GM21528 (cell line): ENCODE measurements around the gene MTA3.
"Not testable (repeated sequence)": the region's sequence is repeated elsewhere in the genome, so short reads cannot be mapped to it uniquely, and the experiment has no call there.

Source experiments
- ATAC-seq: cut with Tn5 transposase; IDR thresholded peaks from one replicate; pipeline ENCODE4 v1.9.1; 2021; ENCODE audit warnings: mild to moderate bottlenecking, moderate library complexity; ENCODE audit not compliant: unreplicated experiment, low FRiP score

Gene MTA3

DNA sequence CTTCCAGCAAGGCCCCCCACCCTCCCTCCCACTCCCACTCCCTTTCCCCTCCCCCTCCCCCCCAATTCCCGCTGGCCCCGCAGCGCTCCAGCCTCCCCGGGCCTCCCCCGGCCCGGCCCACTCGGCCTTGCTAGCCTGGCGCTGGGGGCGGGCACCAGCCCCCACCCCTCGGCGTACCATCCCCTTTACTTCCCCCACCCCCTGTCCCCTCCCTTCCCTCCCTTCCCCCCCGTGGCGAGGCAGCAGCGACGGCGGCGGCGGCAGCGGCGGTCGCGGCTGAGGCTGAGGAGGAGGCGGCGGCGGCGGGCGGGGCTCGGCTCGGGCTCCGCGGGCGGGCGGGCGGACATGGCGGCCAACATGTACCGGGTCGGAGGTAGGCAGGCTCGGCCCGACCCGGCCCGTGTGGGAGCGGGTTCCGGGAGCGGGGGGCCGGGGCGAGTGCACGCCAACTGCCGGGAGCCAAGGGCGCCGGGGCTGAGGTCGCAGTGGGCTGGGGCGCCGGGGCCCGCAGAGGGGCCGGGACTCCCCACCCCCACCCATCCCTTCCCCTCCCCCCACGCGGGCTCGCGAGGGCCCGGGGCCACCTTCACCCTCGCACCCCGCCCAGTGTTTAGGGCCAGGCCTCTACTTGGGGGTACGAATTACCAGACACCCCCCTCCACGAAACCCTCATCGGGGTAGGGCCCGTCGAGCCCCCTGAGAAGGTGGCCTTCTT is at the start of gene MTA3:
MTA3 (plus strand) TSS at position 232 of the 715 bp plus-strand sequence; CDS start at position 346, 114 bp downstream.
- peak; percentile 42 for ATAC-seq

DNA sequence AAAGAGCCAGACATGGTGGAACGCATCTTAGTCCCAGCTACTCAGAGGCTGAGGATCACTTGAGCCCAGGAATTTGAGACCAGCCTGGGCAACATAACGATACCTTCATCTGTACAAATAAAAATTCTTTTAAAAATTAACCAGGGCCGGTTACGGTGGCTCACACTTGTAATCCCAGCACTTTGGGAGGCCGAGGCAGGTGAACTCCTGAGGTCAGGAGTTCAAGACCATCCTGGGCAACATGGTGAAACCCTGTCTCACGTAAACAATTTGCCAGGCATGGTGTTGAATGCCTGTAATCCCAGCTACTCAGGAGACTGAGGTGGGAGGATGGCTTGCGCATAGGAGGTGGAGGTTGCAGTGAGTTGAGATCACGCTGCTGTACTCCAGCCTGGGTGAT is 48.8 kb upstream of the MTA3 start:
- no peak for ATAC-seq

DNA sequence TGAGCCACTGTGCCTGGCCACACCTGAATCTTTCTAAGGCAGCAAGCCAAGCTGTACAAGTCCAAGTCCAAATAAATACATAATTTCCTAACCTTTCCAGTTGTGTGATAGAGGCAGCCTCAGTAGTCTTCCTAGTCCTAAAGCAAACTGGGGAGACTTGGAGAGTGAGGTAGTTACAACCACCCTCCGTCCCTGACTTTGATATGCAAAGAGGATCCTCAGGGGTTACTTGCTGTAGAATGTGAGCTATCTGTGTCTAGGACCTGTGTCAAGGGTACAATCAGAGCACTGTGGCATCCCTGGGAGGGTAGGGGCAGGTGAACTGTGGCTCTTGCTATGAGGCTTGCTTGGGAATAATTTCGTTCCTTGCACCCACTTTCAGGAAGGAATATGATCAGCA is 46.4 kb upstream of the MTA3 start:
- ATAC-seq, result no peak

DNA sequence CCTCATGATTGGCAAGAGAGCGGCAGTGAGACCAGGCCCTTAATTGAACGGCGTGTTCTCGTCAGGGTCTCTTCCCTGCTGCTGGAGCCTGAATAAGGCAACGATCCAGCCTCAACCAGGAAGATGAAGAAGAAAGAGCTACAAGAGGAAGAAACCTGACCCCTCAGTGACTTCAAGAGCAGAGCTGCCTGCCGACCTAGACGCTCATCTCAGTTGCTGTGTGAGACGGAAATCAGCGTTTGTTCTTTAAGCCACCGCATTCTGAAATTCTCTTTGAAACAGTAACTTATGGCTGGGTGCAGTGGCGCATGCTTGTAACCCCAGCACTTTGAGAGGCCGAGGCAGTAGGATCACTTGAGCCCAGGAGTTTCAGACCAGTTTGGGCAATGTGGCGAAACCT is 45.1 kb upstream of the MTA3 start:
- ATAC-seq, result no peak

DNA sequence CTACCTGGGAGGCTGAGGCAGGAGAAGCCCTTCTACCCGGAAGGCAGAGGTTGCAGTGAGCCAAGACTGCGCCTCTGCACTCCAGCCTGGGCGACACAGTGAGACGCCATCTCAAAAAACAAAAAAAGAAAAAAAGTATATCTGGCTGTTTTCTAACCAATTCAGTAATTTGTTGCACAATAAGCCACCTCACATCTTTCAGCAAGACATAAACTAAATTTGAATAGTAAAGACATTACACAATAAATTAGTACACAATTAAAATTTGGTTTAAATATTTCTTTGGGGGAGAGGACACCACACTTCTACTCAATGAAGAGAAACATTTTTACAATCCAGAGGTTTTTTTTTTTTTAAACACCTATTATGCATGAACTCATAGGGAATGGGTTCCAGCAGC is 36.0 kb upstream of the MTA3 start:
- no peak for ATAC-seq

DNA sequence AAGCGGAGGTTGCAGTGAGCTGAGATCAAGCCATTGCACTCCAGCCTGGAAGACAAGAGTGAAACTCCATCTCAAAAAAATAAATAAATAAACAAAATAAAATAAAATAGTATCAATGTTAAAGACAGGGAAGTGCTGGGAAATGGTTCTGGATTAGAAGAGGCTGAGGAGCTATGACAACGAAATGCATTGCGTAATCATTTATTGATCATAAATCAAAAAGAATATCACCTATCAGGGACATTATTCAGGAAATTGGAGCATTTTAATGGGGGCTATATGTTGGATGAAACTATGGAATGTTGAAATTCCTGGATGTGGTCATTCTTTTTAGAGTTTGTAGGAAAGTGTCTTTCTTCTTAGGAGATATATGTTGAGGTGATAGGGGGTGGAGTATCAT is 30.9 kb upstream of the MTA3 start:
- ATAC-seq, result no peak

DNA sequence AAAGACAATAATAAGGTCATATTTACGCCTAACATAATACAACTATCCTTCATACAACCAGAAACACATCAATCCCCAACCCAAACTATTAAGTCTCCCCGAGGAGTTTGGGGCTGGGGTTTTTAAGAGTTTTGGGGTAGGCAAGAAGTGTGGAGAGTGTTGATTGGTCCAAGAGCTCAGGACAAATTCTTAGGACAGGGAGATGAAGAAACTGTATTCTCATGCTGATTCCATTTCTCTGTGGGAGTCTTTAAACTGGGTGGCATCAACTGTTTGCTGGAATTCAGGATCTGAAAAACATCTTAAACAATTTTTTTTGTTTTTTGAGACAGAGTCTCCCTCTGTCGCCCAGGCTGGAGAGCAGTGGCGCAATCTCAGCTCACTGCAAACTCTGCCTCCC is 25.6 kb upstream of the MTA3 start:
- ATAC-seq, result no peak

DNA sequence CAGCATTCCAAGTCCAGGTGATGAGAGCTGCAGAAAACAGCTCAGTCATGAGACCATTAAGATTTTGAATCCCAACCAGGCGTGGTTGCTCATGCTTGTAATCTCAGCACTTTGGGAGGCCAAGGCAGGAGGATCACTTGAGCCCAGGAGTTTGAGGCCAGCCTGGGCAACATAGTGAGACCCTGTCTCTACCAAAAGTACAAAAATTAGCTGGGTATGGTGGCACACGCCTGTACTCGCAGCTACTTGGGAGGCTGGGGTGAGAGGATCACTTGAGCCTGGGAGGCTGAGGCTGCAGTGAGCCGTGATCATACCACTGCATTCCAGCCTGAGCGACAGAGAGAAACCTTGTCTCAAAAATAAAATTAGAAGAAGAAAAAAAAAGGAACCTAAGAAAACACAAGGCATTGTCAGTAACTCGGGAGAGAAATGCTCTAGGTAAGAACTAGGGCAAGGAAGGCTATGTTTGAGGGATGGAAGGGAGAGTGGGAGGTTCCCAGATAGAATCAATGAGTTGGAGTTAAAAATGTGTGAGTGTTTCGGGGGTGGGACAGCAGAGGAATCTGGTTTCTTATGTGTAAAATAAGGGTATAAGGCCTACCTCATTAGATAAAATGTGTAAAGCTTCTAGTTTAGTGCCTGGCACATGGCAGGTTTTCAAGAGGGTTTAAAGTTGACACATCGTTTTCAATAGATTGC is 23.3 kb upstream of the MTA3 start:
- ATAC-seq, result no peak

DNA sequence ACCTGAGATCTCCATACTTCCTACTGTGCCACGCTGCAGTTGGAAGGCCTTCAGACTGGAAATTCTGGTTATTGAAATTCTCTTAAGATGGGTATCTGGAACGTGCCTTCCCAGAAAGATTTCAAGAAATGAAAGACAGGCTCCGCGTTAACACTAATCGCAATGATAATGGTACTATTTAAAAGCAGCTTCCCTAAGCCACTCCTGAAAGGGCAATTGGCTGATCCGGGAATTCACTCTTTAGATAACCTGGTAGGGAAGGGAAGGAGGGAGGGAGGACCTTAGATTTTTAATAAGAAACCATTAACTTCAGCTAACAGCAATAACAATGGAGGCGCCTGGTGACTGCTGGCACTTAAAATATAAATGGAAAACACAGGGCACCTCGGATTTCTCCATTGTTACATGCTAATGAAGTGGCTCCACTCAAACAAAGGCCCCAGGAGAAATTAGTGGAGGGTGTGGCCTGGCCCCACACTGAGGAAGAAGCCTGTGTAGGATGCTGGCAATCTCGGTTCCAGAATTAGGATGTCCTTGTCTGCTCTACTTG is 22.5 kb upstream of the MTA3 start:
- no peak for ATAC-seq

DNA sequence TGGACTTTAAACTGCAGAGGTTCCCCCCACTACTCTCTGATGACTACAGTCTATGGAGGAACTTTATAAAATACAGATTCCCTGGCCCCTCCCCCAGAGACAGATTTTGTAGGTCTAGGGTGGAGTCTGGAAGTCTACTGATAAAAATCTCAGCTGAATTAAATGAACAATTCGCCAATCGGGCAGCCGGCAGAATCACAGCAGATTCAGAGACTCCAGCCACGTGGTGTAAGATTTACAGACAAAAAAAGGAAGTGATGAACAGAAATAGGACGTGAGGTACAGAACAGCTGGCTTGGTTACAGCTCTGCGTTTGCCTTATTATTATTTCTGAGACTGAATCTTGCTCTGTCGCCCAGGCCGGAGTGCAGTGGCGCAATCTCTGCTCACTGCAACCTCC is 21.4 kb upstream of the MTA3 start:
- ATAC-seq, result no peak

DNA sequence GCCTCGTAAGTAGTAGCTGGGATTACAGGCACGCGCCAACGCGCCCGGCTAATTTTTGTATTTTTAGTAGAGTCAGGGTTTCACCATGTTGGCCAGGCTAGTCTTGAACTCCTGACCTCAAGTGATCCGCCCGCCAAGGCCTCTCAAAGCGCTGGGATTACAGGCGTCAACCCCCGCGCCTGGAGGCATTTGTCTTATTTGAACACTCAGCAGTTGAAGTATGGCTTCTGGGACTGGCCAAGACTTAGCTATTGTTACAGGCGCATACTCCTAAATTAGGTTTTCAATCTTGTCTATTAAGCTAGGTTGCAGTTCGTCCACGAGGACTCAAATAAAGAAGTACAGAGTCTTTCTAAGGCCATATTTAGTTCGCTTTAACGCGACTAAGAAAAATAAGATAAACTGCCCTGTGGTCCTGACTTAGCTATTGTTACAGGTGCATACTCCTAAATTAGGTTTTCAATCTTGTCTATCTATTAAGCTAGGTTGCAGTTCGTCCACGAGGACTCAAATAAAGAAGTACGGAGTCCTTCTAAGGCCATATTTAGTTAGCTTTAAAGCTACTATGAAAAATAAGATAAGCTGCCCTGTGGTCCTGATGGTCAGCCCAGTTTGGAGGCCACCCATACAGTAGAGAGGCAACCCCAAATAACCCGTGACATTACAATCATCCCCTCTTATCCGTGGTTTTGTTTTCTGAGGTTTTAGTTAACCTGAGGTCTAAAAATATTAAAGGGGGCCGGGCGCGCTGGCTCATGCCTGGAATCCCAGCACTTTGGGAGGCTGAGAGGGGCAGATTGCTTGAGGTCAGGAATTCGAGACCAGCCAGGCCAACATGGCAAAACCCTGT is 20.8 kb upstream of the MTA3 start:
- no peak for ATAC-seq

DNA sequence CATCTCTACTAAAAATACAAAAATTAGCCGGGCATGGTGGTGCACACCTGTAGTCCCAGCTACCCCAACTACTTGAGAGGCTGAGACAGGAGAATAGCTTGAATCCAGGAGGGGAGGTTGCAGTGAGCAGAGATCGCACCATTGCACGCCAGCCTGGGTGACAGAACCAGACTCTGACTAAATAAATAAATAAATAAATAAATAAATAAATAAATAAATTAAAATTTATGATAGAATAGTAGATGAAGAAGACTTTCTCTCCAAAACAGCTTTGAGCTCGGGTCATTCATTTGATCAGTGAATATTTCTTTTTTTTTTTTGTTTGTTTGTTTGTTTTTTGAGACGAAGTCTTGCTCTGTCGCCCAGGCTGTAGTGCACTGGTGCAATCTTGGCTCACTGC is 17.6 kb upstream of the MTA3 start:
- no peak for ATAC-seq

DNA sequence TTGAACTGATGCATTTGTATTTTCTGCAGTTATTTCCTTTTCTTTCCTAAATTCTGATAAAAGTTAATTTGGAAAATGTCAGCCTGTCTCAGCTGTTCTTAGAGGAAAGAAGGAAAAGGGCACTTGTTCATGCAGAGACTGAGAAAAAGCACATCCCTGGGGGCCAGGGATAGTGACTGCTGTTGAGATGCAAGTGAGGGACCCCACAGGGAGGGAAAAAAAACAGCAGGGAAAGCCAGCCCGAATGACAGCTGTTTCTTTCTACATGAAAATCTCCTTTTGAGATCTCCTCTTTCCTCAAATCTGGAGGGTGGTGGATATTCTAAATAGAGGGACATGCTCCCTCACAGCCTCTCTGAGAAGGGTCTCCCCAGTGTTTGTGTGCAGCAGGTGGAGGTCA is 14.0 kb upstream of the MTA3 start:
- no peak for ATAC-seq

DNA sequence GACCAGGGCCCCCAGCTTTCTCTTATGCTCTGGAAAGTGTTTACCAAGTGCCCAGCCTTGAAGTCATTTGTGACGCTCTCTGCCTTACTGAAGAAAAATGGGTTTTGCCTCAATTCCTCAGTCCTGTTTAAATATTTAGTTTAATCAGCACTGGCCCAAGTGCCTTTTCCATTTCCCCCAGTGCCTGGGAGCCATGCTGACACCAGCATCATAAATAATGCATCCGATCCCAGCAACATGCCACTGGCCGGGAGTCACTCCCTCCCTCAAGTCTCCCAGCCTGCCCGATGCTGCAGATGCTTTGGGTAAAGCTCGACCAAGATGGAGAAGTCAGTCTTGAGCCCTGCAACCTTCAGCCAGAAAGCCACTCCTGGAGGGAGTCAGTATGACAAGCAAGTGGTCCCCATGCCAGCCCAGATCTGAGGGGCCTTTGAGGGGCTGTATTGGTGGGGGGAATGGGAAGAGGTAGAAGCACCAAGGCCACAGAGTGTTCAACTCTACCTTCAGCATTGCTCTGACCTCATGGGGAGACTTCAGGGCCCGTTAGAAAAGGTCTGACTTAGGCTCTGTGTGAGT is 12.0 kb upstream of the MTA3 start:
- ATAC-seq, result no peak

DNA sequence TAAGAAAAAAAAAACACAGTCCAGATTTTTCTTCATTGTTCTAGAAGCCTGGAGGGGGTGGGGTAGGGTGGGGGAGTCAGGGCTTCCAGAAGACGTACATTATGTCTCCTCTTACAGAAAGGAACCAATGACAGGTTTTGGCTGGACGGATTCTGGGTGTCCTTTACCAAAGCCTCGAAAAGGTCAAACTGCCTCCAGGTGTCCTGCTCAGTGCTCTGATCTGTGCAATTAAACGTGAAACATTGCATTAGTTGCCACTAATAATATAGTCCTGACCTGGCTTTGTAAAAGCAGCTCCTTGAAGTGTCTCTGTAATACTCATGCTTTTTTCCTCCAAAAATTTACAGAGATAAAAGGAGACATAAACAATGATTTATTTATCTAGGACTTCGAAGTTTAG is 11.1 kb upstream of the MTA3 start:
- ATAC-seq, result no peak

DNA sequence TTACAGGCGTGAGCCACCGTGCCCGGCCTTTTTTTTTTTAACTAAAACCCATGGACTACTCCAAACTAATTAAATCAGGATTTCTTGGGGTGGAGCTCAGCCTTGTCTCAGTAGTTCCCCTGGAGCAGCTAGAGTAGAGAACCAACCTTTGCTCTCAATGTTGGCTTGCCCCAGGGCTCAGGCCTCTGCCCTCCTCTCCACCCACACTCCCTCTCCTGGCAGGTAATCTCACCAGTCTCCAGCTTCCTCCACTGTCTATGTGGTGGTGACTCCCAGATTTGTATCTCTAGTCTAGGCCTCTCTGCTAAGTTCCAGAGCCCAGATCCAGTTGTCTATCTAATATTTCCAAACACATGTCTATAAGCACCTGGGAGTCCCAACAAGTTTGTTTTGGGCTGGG is 9.6 kb upstream of the MTA3 start:
- ATAC-seq, result no peak

DNA sequence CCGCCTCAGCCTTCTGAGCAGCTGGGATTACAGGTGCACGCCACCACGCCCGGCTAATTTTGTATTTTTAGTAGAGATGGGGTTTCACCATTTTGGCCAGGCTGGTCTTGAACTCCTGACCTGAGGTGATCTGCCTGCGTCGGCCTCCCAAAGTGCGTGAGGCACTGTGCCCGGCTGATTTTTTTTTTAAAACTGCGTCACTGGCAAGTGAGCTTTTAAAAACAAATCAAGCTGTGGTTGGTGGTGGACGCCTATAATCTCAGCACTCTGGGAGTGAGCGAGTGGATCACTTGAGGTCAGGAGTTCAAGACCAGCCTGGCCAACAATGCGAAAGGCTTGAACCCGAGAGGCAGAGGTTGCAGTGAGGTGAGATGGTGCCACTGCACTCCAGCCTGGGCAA is 8.3 kb upstream of the MTA3 start:
- not testable (repeated sequence) for ATAC-seq

DNA sequence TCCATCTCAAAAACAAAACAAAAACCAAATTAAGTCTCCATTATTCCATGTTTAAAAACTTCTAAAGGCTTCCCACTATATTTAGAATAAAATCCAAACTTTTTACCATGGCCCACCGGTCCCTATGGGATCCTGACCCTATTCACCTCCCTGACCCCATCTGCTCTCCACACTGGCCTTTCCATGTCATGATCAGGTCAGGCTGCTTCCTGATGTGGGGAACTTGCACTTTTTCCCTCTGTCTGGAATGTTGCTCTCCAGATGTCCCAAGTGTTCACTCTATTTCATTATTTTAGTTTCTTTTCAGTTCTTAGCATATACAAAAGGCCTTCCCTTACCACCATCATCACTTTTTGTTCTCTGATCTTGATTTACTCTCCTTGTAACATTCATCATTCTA is 7.5 kb upstream of the MTA3 start:
- no peak for ATAC-seq

DNA sequence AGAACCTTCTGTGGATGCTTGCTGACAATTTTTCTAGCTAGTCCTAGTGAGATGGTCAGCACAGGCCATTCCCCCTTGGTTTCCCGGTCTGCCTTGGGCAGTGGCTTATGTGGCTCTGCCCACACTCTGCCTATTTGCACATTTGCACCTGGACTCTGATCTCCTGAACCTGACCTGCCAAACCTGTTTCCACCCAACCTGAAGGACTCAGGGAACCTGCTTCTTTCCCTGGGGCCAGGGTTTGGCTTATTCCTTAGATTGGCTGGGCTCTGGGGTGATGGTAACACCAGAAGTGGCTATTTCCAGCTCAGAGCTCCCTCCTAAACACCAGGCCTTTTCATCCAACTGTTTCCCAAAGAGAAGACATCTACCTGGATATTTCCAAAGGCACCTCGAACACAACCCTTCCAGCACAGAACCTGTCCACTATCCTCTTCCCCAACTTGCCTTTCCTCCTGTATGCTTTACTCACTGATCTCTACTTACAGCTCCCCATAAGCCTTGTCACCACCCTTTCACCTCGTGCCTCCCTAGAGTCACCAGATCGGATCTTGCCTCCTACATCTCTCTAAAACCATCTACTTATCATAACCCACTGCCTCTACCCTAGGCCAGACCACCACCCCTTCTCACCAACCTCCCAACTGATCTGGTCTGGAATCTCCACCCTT is 5.8 kb upstream of the MTA3 start:
- ATAC-seq, result no peak

DNA sequence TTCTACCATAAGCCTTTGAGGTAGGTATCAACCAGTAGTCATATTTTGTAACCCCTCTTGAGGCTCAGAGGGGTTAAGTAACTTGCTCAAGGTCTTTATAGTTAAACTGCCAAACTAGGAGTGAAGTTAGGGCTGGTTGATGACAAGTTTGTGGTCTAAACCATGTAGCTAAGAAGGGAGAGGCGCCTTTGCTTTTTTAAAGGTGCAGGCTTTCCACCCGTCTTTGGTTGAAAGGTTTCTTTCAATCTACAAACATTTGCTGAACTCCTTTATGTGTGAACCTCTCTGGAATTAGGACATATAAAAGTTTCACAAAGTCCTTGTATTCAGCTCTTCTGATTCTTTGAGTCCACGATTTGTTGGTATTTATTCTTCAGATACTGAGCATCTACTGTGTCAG is 2.4 kb upstream of the MTA3 start:
- no peak for ATAC-seq
